DMS79 (cell line): ENCODE data around the gene SPTLC3.

Source experiments
- DNase-seq: peaks from one replicate; lab custom pipeline; 2025; lab: John Stamatoyannopoulos, UW

Gene SPTLC3

DNA sequence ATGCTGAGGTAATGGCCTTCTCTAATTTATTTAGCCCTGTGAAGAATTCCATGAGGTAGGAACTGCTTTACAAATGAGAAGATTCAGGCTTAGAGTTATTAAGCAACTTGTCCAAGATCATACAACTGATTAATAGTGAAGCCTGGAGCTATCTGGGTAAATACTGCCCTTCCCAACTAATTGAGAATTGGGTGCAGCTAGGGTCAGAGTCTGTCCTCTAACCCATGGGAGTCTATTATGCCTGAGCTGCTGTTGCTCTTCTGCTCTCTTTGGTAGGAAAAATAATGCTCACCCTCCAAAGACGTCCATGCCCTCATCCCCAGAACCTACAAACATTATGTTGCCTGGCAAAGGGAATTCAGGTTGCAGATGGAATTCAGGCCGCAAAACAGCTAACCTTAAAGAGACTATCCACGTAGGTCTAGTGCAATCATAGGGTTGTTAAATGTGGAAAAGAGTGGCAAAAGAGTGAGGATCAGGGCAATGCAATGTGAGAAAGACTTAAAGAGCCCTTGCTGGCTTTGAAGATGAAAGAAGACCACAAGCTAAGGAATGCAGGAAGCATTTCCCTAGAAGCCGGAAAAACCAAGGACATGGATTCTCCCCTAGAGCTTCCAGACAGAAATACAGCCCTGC lies 90.1 kb downstream of the SPTLC3 start:
- DNase-seq = no peak

DNA sequence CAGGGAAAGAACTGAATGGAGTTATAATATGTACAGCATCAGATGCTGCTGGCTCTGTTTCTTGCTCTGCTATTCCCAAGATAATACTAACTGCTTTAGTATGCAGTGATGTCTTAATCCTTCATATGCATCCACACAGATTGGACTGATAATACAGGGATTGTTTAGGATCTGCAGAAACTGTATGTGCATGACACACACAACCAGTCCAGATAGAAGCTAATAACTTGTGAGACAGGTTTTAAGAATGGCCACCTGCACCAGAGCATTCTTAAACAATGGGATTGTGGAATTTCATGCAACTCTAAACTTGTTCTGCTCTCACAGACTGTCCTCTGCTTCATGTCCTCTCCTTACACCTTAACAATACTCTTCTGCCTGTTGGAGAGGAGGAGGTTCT lies 90.9 kb downstream of the SPTLC3 start:
- no peak for DNase-seq

DNA sequence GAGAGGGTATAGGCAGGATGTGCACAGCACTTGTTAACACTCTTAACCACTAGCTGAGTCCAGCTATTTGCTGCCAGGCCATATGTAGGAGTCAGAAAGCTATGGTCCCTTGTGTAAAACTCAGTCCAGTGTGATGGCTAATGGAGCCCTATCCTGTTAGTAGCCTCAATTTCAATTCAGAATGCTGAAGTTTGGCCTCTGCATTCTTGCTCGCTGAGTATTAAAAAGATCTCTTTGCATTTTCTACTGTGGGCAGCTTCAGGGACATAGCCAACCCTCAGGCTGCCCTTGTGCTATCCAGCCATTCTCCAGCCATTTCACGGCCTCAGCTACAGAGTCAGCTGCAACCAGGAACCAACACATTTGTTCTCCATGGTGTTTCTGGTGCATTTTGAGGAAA lies 92.5 kb downstream of the SPTLC3 start:
- DNase-seq = no peak

DNA sequence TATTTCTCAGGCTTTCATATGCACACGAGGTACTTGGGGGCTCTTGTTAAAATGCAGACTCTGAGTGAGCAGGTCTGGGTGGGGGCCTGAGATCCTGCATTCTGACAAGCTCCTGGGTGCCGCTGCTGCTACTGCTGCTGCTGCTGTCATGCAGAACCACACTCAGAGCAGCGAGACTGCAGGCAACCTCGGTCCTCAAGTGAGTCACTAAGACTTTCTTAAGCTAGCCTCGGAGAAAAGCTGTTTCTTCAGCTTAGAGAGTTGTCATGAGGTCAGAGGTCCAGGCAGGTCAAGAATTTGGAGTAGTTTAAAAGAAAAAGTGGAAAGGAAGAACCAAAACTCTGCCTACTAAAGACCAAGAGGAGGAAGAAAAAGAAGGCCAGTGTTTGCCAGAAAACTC lies 92.9 kb downstream of the SPTLC3 start:
- DNase-seq = no peak

DNA sequence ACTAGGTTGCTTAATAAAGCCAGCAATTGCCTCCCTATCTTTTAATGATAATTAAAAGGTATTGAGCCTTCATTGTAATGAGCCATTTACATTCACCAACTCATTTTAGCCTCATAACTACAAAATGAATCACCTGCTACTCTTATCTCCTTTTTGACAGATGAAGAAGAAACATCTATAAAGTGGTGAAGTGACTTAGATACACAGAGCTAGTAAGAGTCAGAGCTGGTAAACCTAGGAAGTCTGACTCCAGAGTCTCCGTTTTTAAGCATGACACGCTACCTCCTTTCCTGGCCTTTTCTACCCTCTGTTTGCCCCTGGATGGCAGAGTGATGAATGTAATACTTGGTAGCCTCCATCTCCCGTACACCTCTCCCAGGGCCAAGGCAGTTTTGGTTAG lies 93.5 kb downstream of the SPTLC3 start:
- no peak for DNase-seq

DNA sequence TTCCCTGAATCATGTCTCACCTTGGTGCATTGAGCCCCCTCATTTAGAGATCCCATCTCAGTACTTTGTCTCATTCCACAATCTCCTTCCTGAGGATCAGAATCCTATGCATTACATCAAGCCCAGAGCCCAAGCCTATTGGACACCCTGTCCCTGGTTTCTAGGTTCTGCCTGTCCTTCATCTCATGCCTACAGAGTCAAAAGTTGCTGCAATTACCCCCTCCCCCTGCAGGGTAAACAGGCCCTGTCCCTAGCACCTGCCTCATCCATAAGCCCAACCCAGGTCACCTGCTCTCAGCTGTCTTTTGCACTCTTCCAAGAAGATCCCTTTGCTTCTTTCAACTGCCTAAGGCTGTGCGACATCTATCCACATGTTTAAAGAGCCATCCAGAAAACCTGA lies 93.9 kb downstream of the SPTLC3 start:
- no peak for DNase-seq

DNA sequence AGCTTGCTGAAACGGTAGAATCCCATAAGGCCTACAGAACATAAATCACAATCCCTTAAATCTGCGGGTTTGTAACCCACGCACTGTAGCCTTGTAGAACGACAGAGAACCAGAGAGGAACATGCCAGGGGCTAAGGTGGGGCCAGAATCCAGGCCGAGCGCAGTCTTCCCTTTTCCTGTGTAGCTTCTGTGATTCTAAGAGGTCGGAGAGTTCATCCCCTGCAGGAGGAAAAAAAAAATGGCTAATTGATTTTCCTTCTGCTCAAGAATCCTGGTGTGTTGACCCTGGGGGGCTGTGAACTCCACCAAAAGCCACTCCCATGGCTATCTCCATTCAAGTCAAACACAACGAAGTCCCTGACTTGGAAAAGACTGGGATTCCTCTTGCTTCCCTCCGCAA lies 96.3 kb downstream of the SPTLC3 start:
- DNase-seq = no peak

DNA sequence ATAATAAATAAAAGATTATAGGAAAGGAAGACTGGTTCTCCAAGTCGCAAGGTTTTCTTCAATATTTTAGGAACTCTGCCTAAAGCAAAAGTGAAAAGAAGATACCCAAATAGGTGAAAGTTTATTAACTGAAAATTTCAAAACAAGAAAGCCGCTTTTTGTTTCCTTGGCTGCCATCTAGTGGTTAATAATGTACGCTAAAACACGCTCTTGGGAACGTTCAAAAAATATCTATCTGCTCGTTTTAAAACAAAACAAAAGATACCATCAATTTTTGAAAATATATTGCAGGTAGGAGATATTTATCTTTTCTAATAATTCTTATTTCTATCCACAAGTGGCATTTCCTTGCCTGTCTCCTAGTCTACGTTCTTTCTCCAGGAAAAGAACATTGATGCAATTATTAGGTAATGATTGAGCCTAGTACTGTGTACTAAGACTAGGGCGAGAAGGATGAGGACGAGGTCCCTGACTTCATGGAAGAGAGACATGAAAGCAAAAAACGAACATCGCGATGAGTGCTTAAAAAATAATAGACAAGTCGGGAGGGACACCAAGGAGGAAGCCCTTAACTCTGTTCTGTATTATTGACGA lies 97.2 kb downstream of the SPTLC3 start:
- no peak for DNase-seq

DNA sequence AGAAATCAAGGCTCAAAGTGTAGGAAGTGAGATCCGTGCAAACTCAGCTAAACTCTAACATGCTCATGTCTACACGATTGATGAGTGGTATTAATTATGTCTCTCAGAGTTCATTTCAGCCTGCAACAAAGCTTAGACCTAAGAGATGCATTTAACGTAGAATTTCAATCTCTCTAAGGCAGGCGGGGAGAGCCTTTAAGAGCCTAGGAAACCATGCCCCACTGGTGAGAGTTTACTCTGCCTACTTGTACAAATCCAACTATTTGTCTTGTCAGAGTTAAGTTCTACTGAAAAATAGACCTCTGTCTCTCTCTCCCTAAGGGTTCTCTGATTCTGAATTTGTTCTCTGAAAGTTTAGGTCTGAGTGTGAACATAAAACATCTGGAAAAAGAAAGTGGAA lies 100.9 kb downstream of the SPTLC3 start:
- peak; percentile 39 for DNase-seq

DNA sequence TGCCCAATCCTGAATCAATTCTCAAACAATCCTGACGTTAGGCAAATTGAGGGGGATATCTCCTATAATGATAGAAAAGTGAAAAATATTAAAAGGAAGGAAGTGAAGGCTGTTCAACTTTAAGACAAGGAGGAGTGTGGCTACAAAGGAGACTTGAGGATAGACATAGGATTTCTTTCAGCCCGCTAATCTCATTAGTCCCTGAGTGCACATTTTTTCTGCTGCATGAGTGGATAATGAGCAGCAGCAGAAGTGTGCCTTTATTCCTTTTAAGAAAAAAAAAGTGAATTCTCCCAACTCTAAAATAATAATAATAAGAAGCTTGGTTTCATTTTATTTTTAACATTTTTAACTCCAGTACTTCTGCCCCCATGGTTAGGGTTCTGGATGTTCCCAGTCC lies 102.0 kb downstream of the SPTLC3 start:
- no peak for DNase-seq

DNA sequence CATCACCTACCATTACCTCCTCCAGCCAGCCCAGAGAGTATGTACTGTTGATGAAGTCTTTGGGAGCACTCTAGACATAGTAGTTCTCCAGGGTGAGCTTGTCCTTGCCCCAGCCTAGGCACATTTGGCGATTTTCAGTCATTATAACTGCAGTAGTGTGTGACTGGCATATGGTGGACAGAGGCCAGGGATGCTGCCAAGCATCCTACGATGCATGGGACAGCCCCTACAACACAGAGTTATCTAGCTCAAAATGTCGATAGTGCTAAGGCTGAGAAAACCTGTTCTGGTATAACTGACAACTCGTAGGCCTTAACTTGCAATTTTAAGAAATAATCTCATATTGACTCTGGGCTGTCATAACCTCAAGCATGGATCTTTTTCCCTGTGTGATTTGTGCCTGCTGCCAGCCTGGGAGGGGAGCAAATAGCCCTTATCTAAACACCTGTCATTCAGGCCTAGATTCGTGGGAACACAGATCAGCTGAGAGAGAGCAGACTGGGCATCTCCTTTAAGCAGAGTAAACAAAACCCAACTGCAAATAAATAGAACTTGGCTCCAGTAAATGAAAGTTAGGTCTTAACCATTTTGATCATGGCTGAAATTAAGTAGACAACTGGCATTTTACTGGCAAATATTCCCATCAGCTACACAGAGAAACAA lies 102.6 kb downstream of the SPTLC3 start:
- no peak for DNase-seq

DNA sequence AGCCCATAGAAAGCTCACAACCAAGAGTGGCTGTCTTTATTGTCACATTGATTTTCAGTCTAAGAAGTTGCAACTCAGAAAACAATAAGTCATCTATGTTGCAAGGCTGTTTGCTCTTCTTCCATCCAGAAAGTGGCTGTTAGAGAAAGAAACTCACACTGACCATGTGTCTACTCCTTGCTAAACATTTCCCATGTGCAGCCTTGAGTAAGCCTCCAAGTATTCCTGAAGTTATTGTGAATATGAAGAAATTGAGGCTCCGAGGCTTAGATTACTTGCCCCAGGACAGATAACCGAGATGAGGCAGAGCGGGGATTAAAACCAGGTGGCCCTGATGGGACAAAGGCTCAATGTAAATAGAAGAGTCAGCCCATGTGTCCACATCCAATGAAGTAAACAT lies 105.0 kb downstream of the SPTLC3 start:
- DNase-seq = no peak

DNA sequence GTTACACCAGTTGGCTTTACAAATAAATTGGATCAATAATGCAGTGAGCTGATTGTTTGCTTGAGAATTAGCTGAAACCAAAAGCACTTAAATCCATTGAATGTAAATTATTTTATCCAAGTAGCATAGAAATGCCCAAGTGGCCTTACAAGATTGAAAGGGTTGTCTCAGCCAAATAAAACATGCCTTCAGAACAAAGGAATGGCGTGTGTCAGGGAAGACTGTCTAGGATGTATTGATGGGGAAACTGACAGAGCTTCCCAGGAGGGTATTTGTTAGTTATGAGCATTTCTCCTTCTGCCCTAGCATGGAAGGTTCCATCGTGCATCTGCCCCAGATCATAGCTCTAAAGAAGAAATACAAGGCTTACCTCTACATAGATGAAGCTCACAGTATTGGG lies 108.4 kb downstream of the SPTLC3 start:
- DNase-seq = no peak

DNA sequence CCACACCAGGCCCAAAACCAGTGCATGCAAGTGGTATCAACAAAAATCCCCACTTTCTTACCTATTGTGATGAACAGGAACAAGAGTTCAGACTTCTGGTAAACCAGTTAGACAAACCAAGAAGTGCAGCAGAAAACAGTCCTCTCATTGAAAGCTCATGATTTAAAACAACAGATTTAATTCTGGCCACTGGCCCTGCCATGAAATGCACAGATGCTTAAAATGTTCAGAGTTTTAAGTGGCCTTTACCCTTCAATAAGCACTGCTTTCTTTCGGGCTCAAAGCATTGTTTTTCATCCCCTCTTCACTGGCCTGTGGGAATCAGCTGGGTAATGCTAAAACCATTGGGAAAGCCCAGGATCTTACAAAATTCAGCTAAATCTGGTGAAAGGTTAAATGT lies 109.9 kb downstream of the SPTLC3 start:
- DNase-seq = peak; percentile 23

DNA sequence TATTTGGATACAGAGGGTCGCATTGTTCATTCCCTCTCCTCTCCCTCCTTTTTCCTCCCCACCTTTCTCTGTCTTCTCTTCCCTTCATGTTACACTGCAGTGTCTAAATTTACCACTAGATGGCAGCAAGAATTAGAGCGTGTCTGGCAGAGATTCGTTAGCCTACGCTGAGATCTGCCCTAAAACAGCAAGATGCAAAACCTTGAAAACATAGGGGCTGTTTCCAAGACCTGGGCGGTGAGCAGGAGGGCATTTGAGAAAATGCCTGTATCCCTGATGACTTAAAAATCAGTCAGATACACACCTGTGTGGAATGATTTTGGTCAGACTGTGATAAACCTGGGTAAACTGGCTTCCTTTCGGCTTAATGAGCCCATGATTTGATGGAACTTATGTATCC lies 110.8 kb downstream of the SPTLC3 start:
- DNase-seq = peak; percentile 57

DNA sequence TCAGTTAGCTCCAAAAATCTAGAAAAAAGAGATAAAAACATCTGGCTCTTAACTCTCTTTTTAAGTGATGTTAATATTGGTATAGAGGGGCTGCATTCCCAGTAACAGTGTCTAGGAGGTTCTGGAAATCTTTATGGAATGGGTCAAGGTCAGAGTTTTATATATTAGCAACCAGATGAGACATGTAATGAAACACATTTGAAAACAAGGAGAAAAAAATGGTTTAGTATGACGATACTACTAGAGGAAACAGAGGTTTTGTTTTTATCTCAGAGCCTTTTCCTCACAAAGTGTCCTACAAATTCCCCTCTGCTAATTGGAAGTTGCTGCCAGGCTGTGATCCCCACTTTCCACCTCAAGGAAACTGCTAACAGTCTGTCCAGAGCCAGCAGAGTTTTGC lies 111.7 kb downstream of the SPTLC3 start:
- no peak for DNase-seq

DNA sequence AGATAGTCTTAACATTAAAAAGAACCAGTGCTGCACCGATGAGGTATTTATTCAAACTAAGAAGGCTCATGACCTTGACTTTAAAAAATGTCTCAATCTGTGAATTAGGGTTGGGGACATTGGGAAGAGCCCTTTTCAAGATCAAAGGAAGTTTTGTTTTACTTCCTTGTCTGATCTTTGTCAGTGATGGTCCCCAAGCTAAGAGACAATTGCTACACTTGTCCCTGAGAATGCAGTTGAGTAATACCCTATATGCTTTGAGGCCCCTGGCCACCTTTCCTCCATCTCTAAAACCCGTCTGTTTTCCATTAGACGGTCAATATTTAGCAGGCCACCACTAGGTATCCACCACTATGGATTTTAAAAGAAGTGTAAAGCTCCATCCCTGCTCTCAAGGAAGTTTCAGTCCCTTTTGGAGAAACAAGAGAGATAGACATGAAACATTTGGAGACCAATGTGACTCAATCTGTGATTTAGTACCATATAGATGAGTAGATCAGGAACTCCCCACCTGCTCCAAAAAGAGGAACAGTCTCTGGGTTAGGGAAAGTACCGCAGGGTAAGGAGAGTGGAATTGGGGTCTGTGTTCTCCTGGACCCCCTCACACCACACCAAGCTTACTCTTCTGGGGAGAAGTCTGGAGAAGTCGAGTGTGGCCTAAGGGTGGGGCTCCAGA lies 113.2 kb downstream of the SPTLC3 start:
- DNase-seq = no peak

DNA sequence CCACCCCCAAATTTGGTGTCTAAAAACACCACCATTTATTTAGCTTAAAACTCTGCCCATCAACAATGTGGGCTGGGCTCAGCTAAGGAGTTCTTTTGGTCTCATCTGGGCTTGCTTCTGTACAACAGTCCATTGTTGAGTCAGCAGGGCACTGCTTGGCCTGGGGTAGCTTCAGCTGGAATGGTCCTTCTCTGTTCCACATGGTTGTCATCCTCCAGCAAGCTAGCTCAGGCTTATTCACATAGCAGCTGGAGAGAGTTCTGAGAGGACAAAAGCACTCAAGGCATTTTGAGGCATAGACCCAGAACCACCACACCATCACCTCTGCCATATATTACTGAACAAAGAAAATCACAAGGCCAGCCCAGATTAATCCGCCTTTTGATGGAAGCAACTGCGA lies 116.7 kb downstream of the SPTLC3 start:
- no peak for DNase-seq

DNA sequence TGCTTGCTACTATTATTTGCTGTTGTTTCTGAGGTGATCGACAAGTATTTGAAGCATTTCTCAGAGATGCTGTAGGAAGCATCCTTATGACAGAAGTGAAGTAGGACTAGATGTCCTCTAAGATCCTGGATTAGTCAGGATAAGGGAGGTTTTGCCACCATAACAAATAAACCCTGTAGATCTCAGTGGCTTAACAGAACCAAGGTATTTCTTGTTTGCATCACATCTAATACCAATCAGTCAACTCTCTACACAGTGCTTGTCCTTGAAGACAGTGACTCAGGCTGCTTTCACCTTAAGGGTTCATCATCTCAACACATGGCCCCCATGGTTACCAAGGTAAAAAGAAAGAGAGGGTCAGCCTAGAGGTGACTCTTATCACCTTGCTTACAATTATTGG lies 119.4 kb downstream of the SPTLC3 start:
- no peak for DNase-seq

DNA sequence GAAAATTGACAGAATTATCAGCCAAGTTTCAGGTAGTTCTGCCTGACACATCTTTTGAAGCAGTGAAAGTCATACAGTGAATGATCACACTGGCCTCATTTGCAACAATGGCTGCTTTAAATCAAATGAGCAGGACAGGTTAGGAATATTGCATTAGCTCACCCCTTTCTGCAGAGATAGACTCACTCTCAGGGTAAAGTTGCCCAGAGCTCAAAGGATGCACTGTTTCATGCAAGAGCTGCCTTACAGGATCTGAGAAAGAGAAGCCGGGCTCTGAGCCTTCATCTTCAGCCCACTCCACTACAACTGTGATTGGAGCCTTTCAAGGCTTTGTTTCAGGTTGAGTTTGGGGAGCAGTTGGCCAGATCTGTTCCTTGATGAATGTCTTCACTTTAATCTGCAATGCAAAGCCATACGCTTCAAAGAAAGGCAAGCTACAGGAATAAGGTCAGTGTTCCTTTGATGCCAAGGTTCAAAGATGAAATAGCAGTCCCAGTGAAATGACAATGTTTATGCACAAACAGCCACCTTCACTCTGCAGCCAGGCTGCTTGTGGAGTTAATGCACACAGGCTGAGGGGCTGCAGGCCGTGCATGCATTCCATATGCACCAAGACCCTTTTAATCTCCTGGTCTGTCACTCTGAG lies 121.4 kb downstream of the SPTLC3 start:
- no peak for DNase-seq

DNA sequence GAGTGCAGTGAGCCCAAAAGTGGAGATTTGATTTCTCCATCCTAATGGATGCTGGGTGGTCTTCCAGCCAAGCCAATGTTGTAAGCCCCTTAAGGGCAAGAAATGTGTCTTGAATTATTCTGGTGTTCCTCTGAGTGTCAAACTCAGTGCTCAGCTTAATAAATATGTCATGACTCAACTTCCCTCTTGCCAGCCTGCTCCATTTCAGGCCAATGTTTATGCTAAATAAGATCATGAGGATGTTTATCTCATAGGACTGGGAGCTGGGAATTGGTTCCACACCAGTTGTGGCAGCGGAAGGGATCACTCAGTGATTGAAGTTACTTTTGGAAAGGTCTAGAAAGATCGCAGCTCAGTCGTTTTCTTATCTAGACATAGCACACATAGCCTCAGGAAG lies 121.9 kb downstream of the SPTLC3 start:
- DNase-seq = no peak

DNA sequence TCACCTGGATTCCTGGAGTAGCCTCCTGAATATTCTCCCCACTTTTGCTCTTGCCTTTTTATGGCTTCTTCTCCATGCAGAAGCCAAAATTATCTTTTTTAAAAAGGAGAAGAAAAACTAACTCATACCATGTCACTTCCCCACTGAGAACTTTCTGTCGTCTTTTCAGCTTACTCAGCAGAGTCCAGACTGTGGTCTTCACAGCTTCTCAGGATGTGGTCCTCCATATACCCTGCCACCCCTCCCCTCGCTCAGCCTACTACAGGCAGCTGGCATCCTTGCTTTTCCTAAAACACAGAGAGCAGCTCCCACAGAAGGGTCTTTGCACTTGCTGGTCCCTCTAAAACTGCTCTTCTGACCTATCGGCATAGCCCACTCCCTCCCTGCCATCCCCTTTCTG lies 122.9 kb downstream of the SPTLC3 start:
- no peak for DNase-seq
